ENCODE results near the gene IGSF21. TPM values are rescaled to one million over a fixed set of nuclear protein-coding genes. Genes with fewer than 3 reads are reported as not detected.

IGSF21 gene
- total RNA-seq, 5 donors from 2014 or later (not counting 1 experiment from before 2014, with no cell fraction given), result not detected

- H3K36me3 ChIP-seq (ENCODE audit: control insufficient read depth in 2 of 2, extremely low read depth in 1 of 2, insufficient read depth in 1 of 2, low read length in 1 of 2), result no peaks in the 10 kb centered on the region
- H3K27me3 ChIP-seq (replicated peaks in 1 of 2; ENCODE audit: control insufficient read depth in 2 of 2, extremely low read depth in 1 of 2, insufficient read depth in 2 of 2, low read length in 1 of 2), result peaks cover 0 to 6% of the 10 kb centered on the region in 2 experiments
- Mint-ChIP-seq H3K27me3 (peaks cover 3 to 16% of the 10 kb centered on the region in 2 donors), H3K27ac (no peak overlapping the region), H3K4me1 (no peaks in the 10 kb centered on the region), H3K4me3 (no peak overlapping the region), H3K36me3 (no peaks in the 10 kb centered on the region), H3K9me3 (peaks cover 0 to 5% (median 0%) of the 10 kb centered on the region in 3 donors)
- ATAC-seq (replicated peaks in 1 of 4), result no peak
- no peak overlapping the region for H3K27ac ChIP-seq (ENCODE audit: low read length)
- POLR2A ChIA-PET, result no interaction called here
- H3K9me3 ChIP-seq, result no peaks in the 10 kb centered on the region
- H3K4me1 ChIP-seq (ENCODE audit: control insufficient read depth in 1 of 2, extremely low read depth in 1 of 2, insufficient read depth in 2 of 2, low read length in 2 of 2), result no peaks in the 10 kb centered on the region
- DNase-seq, result no peak
- 85% methylated on average over 7 of the region's 11 CpGs for WGBS (ENCODE audit: insufficient coverage)
- H3K4me3 ChIP-seq (ENCODE audit: control insufficient read depth in 1 of 2, extremely low read depth in 1 of 2, low read length in 1 of 2), result no peak overlapping the region
- CTCF ChIA-PET, result no interaction called here
These were observed 231.6 kb downstream of the IGSF21 start for GRCh38 chr1:18339161-18339560.

GRCh38 chr1:18340158-18340764 lies 232.7 kb downstream of the IGSF21 start:
- H3K27me3 Mint-ChIP-seq, result peaks cover 2 to 16% of the 10 kb centered on the region in 2 donors
- no peak overlapping the region for H3K4me3 ChIP-seq (ENCODE audit: control insufficient read depth in 1 of 2, extremely low read depth in 1 of 2, low read length in 1 of 2)
- H3K27me3 ChIP-seq (replicated peaks in 1 of 2; ENCODE audit: control insufficient read depth in 2 of 2, extremely low read depth in 1 of 2, insufficient read depth in 2 of 2, low read length in 1 of 2), result peaks cover 0 to 10% of the 10 kb centered on the region in 2 experiments
- CTCF ChIA-PET, result no interaction called here
- H3K27ac ChIP-seq (ENCODE audit: low read length), result no peak overlapping the region
- ATAC-seq (replicated peaks in 1 of 4) (no peak), DNase-seq (no peak)
- no peak overlapping the region for H3K4me3 Mint-ChIP-seq
- H3K4me1 ChIP-seq (ENCODE audit: control insufficient read depth in 1 of 2, extremely low read depth in 1 of 2, insufficient read depth in 2 of 2, low read length in 2 of 2), result no peaks in the 10 kb centered on the region
- H3K36me3 ChIP-seq (ENCODE audit: control insufficient read depth in 2 of 2, extremely low read depth in 1 of 2, insufficient read depth in 1 of 2, low read length in 1 of 2), result no peaks in the 10 kb centered on the region
- POLR2A ChIA-PET, result no interaction called here
- no peaks in the 10 kb centered on the region for H3K9me3 ChIP-seq
- H3K4me1 Mint-ChIP-seq, result no peaks in the 10 kb centered on the region
- no peak overlapping the region for H3K27ac Mint-ChIP-seq
- peaks cover 0 to 5% (median 0%) of the 10 kb centered on the region in 3 donors for H3K9me3 Mint-ChIP-seq
- H3K36me3 Mint-ChIP-seq, result no peaks in the 10 kb centered on the region
- 59% methylated on average over 2 of the region's 2 CpGs for WGBS (ENCODE audit: insufficient coverage)

- Histone ChIP-seq H3K27me3 (replicated peaks in 1 of 2; ENCODE audit: control insufficient read depth in 2 of 2, extremely low read depth in 1 of 2, insufficient read depth in 2 of 2, low read length in 1 of 2) (peaks cover 0 to 10% of the 10 kb centered on the region in 2 experiments), H3K9me3 (no peaks in the 10 kb centered on the region), H3K36me3 (ENCODE audit: control insufficient read depth in 2 of 2, extremely low read depth in 1 of 2, insufficient read depth in 1 of 2, low read length in 1 of 2) (no peaks in the 10 kb centered on the region), H3K27ac (ENCODE audit: low read length) (no peak overlapping the region), H3K4me1 (ENCODE audit: control insufficient read depth in 1 of 2, extremely low read depth in 1 of 2, insufficient read depth in 2 of 2, low read length in 2 of 2) (no peaks in the 10 kb centered on the region), H3K4me3 (ENCODE audit: control insufficient read depth in 1 of 2, extremely low read depth in 1 of 2, low read length in 1 of 2) (no peak overlapping the region)
- ChIA-PET POLR2A (no interaction called here), CTCF (no interaction called here)
- Mint-ChIP-seq H3K4me1 (no peaks in the 10 kb centered on the region), H3K36me3 (no peaks in the 10 kb centered on the region), H3K9me3 (peaks cover 0 to 5% (median 0%) of the 10 kb centered on the region in 3 donors), H3K27ac (no peak overlapping the region), H3K27me3 (peaks cover 2 to 16% of the 10 kb centered on the region in 2 donors), H3K4me3 (no peak overlapping the region)
- WGBS (ENCODE audit: insufficient coverage), result 62% methylated on average over 2 of the region's 2 CpGs
- no peak for DNase-seq
- no peak for ATAC-seq (replicated peaks in 1 of 4)
These were observed 233.2 kb downstream of the IGSF21 start for GRCh38 chr1:18340787-18341186.

GRCh38 chr1:18341291-18342069 lies 233.9 kb downstream of the IGSF21 start:
- H3K4me3 ChIP-seq (ENCODE audit: control insufficient read depth in 1 of 2, extremely low read depth in 1 of 2, low read length in 1 of 2), result no peak overlapping the region
- no peaks in the 10 kb centered on the region for H3K36me3 Mint-ChIP-seq
- no peak for DNase-seq

GRCh38 chr1:18342744-18343143 lies 235.1 kb downstream of the IGSF21 start:
- ChIA-PET POLR2A (no interaction called here), CTCF (no interaction called here)
- ATAC-seq (replicated peaks in 1 of 4), result no peak
- Mint-ChIP-seq H3K27ac (no peak overlapping the region), H3K27me3 (peaks cover 8 to 22% of the 10 kb centered on the region in 2 donors), H3K9me3 (peaks cover 0 to 5% (median 0%) of the 10 kb centered on the region in 3 donors), H3K36me3 (no peaks in the 10 kb centered on the region), H3K4me3 (no peak overlapping the region), H3K4me1 (no peaks in the 10 kb centered on the region)
- Histone ChIP-seq H3K27ac (ENCODE audit: low read length) (no peak overlapping the region), H3K27me3 (replicated peaks in 1 of 2; ENCODE audit: control insufficient read depth in 2 of 2, extremely low read depth in 1 of 2, insufficient read depth in 2 of 2, low read length in 1 of 2) (peaks cover 0 to 13% of the 10 kb centered on the region in 2 experiments), H3K36me3 (ENCODE audit: control insufficient read depth in 2 of 2, extremely low read depth in 1 of 2, insufficient read depth in 1 of 2, low read length in 1 of 2) (no peaks in the 10 kb centered on the region), H3K4me3 (ENCODE audit: control insufficient read depth in 1 of 2, extremely low read depth in 1 of 2, low read length in 1 of 2) (no peak overlapping the region), H3K9me3 (no peaks in the 10 kb centered on the region), H3K4me1 (ENCODE audit: control insufficient read depth in 1 of 2, extremely low read depth in 1 of 2, insufficient read depth in 2 of 2, low read length in 2 of 2) (no peaks in the 10 kb centered on the region)
- 43% methylated on average over 1 of the region's 4 CpGs for WGBS (ENCODE audit: insufficient coverage)
- DNase-seq, result no peak

More at GRCh38 chr1:18341291-18342069, 233.9 kb downstream of the IGSF21 start:
- H3K27ac ChIP-seq (ENCODE audit: low read length), result no peak overlapping the region
- Mint-ChIP-seq H3K4me1 (no peaks in the 10 kb centered on the region), H3K27ac (no peak overlapping the region), H3K4me3 (no peak overlapping the region), H3K9me3 (peaks cover 0 to 5% (median 0%) of the 10 kb centered on the region in 3 donors), H3K27me3 (peaks cover 7 to 22% of the 10 kb centered on the region in 2 donors)
- H3K36me3 ChIP-seq (ENCODE audit: control insufficient read depth in 2 of 2, extremely low read depth in 1 of 2, insufficient read depth in 1 of 2, low read length in 1 of 2), result no peaks in the 10 kb centered on the region
- H3K4me1 ChIP-seq (ENCODE audit: control insufficient read depth in 1 of 2, extremely low read depth in 1 of 2, insufficient read depth in 2 of 2, low read length in 2 of 2), result no peaks in the 10 kb centered on the region
- ATAC-seq (replicated peaks in 1 of 4), result no peak
- ChIA-PET CTCF (no interaction called here), POLR2A (no interaction called here)
- H3K9me3 ChIP-seq, result no peaks in the 10 kb centered on the region
- peaks cover 0 to 10% of the 10 kb centered on the region in 2 experiments for H3K27me3 ChIP-seq (replicated peaks in 1 of 2; ENCODE audit: control insufficient read depth in 2 of 2, extremely low read depth in 1 of 2, insufficient read depth in 2 of 2, low read length in 1 of 2)
- WGBS (ENCODE audit: insufficient coverage), result 80% methylated on average over 1 of the region's 5 CpGs

GRCh38 chr1:18343581-18343980 lies 236.0 kb downstream of the IGSF21 start:
- H3K27me3 Mint-ChIP-seq, result peaks cover 8 to 22% of the 10 kb centered on the region in 2 donors

More at GRCh38 chr1:18343581-18343980, 236.0 kb downstream of the IGSF21 start:
- Histone ChIP-seq H3K27ac (ENCODE audit: low read length) (no peak overlapping the region), H3K27me3 (replicated peaks in 1 of 2; ENCODE audit: control insufficient read depth in 2 of 2, extremely low read depth in 1 of 2, insufficient read depth in 2 of 2, low read length in 1 of 2) (peaks cover 0 to 13% of the 10 kb centered on the region in 2 experiments), H3K4me3 (ENCODE audit: control insufficient read depth in 1 of 2, extremely low read depth in 1 of 2, low read length in 1 of 2) (no peak overlapping the region), H3K4me1 (ENCODE audit: control insufficient read depth in 1 of 2, extremely low read depth in 1 of 2, insufficient read depth in 2 of 2, low read length in 2 of 2) (no peaks in the 10 kb centered on the region), H3K36me3 (ENCODE audit: control insufficient read depth in 2 of 2, extremely low read depth in 1 of 2, insufficient read depth in 1 of 2, low read length in 1 of 2) (no peaks in the 10 kb centered on the region), H3K9me3 (no peaks in the 10 kb centered on the region)
- Mint-ChIP-seq H3K4me1 (no peaks in the 10 kb centered on the region), H3K9me3 (peaks cover 0 to 5% (median 0%) of the 10 kb centered on the region in 3 donors), H3K36me3 (no peaks in the 10 kb centered on the region), H3K4me3 (no peak overlapping the region), H3K27ac (no peak overlapping the region)
- no peak for ATAC-seq (replicated peaks in 1 of 4)
- POLR2A ChIA-PET, result no interaction called here
- no peak for DNase-seq
- 100% methylated on average over 2 of the region's 5 CpGs for WGBS (ENCODE audit: insufficient coverage)
- CTCF ChIA-PET, result no interaction called here

All from T-cell (primary cell).